Spleen (tissue), 11 donors: ENCODE results near the gene ZDHHC14. TPM values are rescaled to one million over a fixed set of nuclear protein-coding genes. Genes with fewer than 3 reads are reported as not detected.
"Not testable (repeated sequence)": the region's sequence is repeated elsewhere in the genome, so short reads cannot be mapped to it uniquely, and the experiment has no call there.

Experiments
- DNase-seq: peaks from one replicate; pipeline ENCODE4 v3.0.0-alpha.2; 2020
- H3K27ac ChIP-seq, 8 donors: fragments of 200-600 bp; sonication (generic) in 7 of 8; 1 replicate in 4 of 8; 2 replicates in 4 of 8; pipeline versions ENCODE4 v1.5.0 to v1.8.0; 2016 to 2021; ENCODE audit warnings: inconsistent platforms in 4 of 8, mild to moderate bottlenecking in 4 of 8, moderate library complexity in 1 of 8
- H3K27me3 ChIP-seq, 7 donors: fragments of 200-600 bp; sonication (generic) in 6 of 7; replicated peaks in 1 of 7; 1 replicate in 4 of 7; 2 replicates in 3 of 7; pipeline versions ENCODE4 v1.5.0 to v1.8.0; 2016 to 2021; ENCODE audit warnings: inconsistent platforms in 3 of 7, mild to moderate bottlenecking in 1 of 7
- H3K36me3 ChIP-seq, 6 donors: fragments of 200-600 bp; sonication (generic) in 5 of 6; 1 replicate in 4 of 6; 2 replicates in 2 of 6; pipeline versions ENCODE4 v1.5.0 to v1.8.0; 2016 to 2021; ENCODE audit warnings: inconsistent platforms in 2 of 6
- H3K4me1 ChIP-seq, 6 donors: fragments of 200-600 bp; sonication (generic) in 5 of 6; 1 replicate in 3 of 6; 2 replicates in 3 of 6; pipeline versions ENCODE4 v1.5.0 to v1.8.0; 2016 to 2021; ENCODE audit warnings: inconsistent platforms in 3 of 6
- H3K4me3 ChIP-seq, 8 donors: fragments of 200-600 bp; sonication (generic) in 7 of 8; 1 replicate in 4 of 8; 2 replicates in 4 of 8; pipeline versions ENCODE4 v1.5.0 to v1.8.0; 2016 to 2021; ENCODE audit warnings: inconsistent platforms in 4 of 8, mild to moderate bottlenecking in 4 of 8, moderate library complexity in 2 of 8
- H3K9me3 ChIP-seq, 8 donors: fragments of 200-600 bp; sonication (generic) in 7 of 8; 1 replicate in 4 of 8; 2 replicates in 4 of 8; pipeline versions ENCODE4 v1.5.0 to v1.8.0; 2016 to 2021; ENCODE audit warnings: inconsistent platforms in 4 of 8
- POLR2A ChIP-seq, 3 donors: fragments of 450-650 bp; IDR thresholded peaks; one replicate each; pipeline ENCODE4 v1.5.1; 2017; ENCODE audit warnings: antibody characterized with exemption in 3 of 3, mild to moderate bottlenecking in 1 of 3
- POLR2AphosphoS5 ChIP-seq, 3 donors: sonication (generic); formaldehyde crosslinking; IDR thresholded peaks; one replicate each; pipeline ENCODE4 v1.5.1; 2017; ENCODE audit warnings: antibody characterized with exemption in 3 of 3
- WGBS, 5 donors: extraction: QIAGEN DNeasy Blood & Tissue Kit in 3 of 5; methylation state at CpG; one replicate each; pipeline versions ENCODE4 v1.1.5 to v1.1.7; 2013 to 2018; 5-methylcytosine and 5-hydroxymethylcytosine counted together
- intact Hi-C: fragments of 100-400 bp; cut with DNase I; formaldehyde crosslinking; loops from one replicate; pipeline ENCODE4 v1.15.0; 2023; ENCODE audit warnings: low total_unique reads
- polyA plus RNA-seq, 3 donors: library from polyadenylated mRNA; stranded (reverse); fragments of 200-250 nt; gene quantifications; one replicate each; pipeline ENCODE4 v1.2.1, GENCODE V29; 2013
- total RNA-seq, 7 donors: library from RNA; depleted of rRNA in 3 of 7; stranded (reverse); fragments of >200 nt in 3 of 7; fragmentation: NEBNext Ultra II Directional in 4 of 7; extraction: Animal tissue kit (Norgen Biotek cat#: 25700) in 4 of 7; gene quantifications; one replicate each; pipeline versions ENCODE4 v1.1.0 to v1.2.1, GENCODE V29; 2016 to 2021
- TF ChIP-seq, protein P1 (sequence below), 11 experiments: fragments of 200-600 bp in 7 of 11; fragments of 450-650 bp in 4 of 11; sonication (generic) in 4 of 11; IDR thresholded peaks in 8 of 11; conservative IDR thresholded peaks in 3 of 11; 1 replicate in 7 of 11; 2 replicates in 4 of 11; pipeline versions ENCODE4 v1.4.0 to v1.8.0; 2016 to 2021; ENCODE audit warnings: antibody characterized with exemption in 11 of 11, inconsistent platforms in 4 of 11, mild to moderate bottlenecking in 1 of 11
- donor health status: healthy with polysubstance abuse.
- donor health status: DM: no; HTN: no; CAD: no; lungs with moderate emphysema.
- donor health status: DM: no; HTN: no; CAD: no.
- donor health status: Bipolar disorder and iron deficiency.
- donor health status: healthy.
- donor health status: DM: no; HTN: no; CAD: no.
- donor health status: DM: yes; HTN: yes; CAD: no.

The ZDHHC14 gene
- total and polyA plus RNA-seq, 10 donors: 7.8 to 18.2 (median 11.7) TPM

GRCh38 chr6:157393669-157394327, 12.8 kb downstream of the ZDHHC14 start:
- Histone ChIP-seq H3K4me1 (peaks cover 0 to 19% (median 6%) of the 10 kb centered on the region in 6 donors), H3K36me3 (no peaks in the 10 kb centered on the region), H3K27ac (no peak overlapping the region), H3K9me3 (peaks cover 0 to 26% (median 23%) of the 10 kb centered on the region in 8 donors), H3K4me3 (no peak overlapping the region), H3K27me3 (no peaks in the 10 kb centered on the region)
- WGBS, 5 donors: 39 to 67% (median 52%) methylated on average over 6 of the region's 6 CpGs
- TF ChIP-seq, protein P1, sequence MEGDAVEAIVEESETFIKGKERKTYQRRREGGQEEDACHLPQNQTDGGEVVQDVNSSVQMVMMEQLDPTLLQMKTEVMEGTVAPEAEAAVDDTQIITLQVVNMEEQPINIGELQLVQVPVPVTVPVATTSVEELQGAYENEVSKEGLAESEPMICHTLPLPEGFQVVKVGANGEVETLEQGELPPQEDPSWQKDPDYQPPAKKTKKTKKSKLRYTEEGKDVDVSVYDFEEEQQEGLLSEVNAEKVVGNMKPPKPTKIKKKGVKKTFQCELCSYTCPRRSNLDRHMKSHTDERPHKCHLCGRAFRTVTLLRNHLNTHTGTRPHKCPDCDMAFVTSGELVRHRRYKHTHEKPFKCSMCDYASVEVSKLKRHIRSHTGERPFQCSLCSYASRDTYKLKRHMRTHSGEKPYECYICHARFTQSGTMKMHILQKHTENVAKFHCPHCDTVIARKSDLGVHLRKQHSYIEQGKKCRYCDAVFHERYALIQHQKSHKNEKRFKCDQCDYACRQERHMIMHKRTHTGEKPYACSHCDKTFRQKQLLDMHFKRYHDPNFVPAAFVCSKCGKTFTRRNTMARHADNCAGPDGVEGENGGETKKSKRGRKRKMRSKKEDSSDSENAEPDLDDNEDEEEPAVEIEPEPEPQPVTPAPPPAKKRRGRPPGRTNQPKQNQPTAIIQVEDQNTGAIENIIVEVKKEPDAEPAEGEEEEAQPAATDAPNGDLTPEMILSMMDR (IDR thresholded peaks at IDR 0.05 in 8 of 11, conservative IDR thresholded peaks at IDR 0.05 in 3 of 11): no peak
- TF ChIP-seq POLR2A (IDR thresholded peaks at IDR 0.05) (no peak), POLR2AphosphoS5 (IDR thresholded peaks at IDR 0.05) (no peak)
- intact Hi-C loops: no loop called here
- DNase-seq: no peak

DNA sequence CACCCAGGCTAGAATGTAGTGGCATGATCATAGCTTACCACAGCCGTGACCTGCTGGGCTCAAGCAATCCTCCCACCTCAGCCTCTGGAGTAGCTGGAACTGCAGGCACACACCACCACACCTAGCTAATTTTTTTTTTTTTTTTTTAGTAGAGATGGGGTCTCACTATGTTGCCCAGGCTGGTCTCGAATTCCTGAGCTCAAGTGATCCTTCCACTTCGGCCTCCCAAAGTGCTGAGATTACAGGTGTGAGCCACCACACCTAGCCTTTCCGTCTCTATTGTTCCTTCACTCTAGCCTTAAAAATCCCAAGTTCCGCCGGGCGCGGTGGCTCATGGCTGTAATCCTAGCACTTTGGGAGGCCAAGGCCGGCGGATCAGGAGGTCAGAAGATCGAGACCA, 14.2 kb downstream of the ZDHHC14 start:
- 95 to 99% (median 97%) methylated on average over 11 of the region's 11 CpGs for WGBS, 5 donors
- H3K27ac ChIP-seq, DNase-seq, intact Hi-C loops, H3K27me3 ChIP-seq, H3K4me3 ChIP-seq: not testable (repeated sequence)
- peaks cover 0 to 12% (median 0%) of the 10 kb centered on the region in 6 donors for H3K36me3 ChIP-seq
- peaks cover 0 to 19% (median 6%) of the 10 kb centered on the region in 6 donors for H3K4me1 ChIP-seq
- peaks cover 0 to 16% (median 14%) of the 10 kb centered on the region in 8 donors for H3K9me3 ChIP-seq

DNA sequence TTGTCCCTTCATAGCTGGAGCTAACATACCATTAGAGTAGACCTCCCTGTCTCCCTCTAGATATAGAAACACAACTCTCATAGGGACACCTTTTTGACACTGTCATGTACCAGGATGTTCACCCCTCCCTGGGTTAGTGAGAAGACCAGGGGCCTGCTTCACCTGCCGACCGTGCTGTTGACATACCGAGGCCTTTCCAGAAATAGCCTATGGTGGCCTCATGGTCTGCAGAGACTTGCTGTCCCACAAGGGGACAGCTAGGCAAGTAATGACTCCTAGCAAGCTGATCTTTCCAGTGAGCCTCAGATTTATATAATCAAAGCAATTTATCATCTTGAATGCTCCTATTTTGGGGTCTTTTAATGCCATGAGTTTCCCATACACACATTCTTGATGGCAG, 15.0 kb downstream of the ZDHHC14 start:
- 81 to 96% (median 91%) methylated on average over 3 of the region's 3 CpGs for WGBS, 5 donors
- no peak for DNase-seq
- H3K4me3 ChIP-seq: no peak overlapping the region
- H3K27me3 ChIP-seq: no peaks in the 10 kb centered on the region
- H3K27ac ChIP-seq: no peak overlapping the region
- H3K36me3 ChIP-seq: peaks cover 0 to 13% (median 0%) of the 10 kb centered on the region in 6 donors
- H3K4me1 ChIP-seq: peaks cover 0 to 19% (median 6%) of the 10 kb centered on the region in 6 donors
- peaks cover 0 to 7% (median 6%) of the 10 kb centered on the region in 8 donors for H3K9me3 ChIP-seq
- TF ChIP-seq POLR2AphosphoS5 (IDR thresholded peaks at IDR 0.05) (no peak), POLR2A (IDR thresholded peaks at IDR 0.05) (no peak)
- TF ChIP-seq, protein P1 (IDR thresholded peaks at IDR 0.05 in 8 of 11, conservative IDR thresholded peaks at IDR 0.05 in 3 of 11): no peak
- intact Hi-C loops: no loop called here

- 92 to 97% (median 94%) methylated on average over 8 to 9 of the region's 9 CpGs for WGBS, 5 donors
- DNase-seq: no peak
Measured at GRCh38 chr6:157397660-157398059, 16.7 kb downstream of the ZDHHC14 start.

More at GRCh38 chr6:157397660-157398059, 16.7 kb downstream of the ZDHHC14 start:
- peaks cover 0 to 13% (median 0%) of the 10 kb centered on the region in 6 donors for H3K36me3 ChIP-seq
- TF ChIP-seq POLR2A (IDR thresholded peaks at IDR 0.05): no peak
- no peak for TF ChIP-seq POLR2AphosphoS5 (IDR thresholded peaks at IDR 0.05)
- TF ChIP-seq, protein P1 (IDR thresholded peaks at IDR 0.05 in 8 of 11, conservative IDR thresholded peaks at IDR 0.05 in 3 of 11): no peak
- intact Hi-C loops: no loop called here
- H3K4me3 ChIP-seq: no peak overlapping the region
- H3K4me1 ChIP-seq: peaks cover 0 to 19% (median 6%) of the 10 kb centered on the region in 6 donors
- no peak overlapping the region for H3K27ac ChIP-seq
- no peaks in the 10 kb centered on the region for H3K27me3 ChIP-seq
- no peaks in the 10 kb centered on the region for H3K9me3 ChIP-seq
